GM13976 (cell line): ENCODE results near the gene SKIC3.

ENCODE experiments used
- DNase-seq: peaks from one replicate; pipeline ENCODE4 v3.0.0; 2012; ENCODE audit warnings: low spot score
- CTCF ChIP-seq: IDR thresholded peaks from 2 replicates; pipeline ENCODE4 v1.5.1; 2012; ENCODE audit warnings: borderline replicate concordance, mild to moderate bottlenecking; ENCODE audit not compliant: insufficient read depth; ENCODE audit errors: extremely low read depth, missing control alignments, control extremely low read depth
- in situ Hi-C: fragments of 300-500 bp; cut with MboI; formaldehyde crosslinking; loops from one replicate; pipeline ENCODE4 v1.12.0; 2022; ENCODE audit warnings: low sequenced_read_pairs, mixed read lengths, inconsistent platforms; ENCODE audit not compliant: unreplicated experiment

The SKIC3 gene

GRCh38 chr5:95583992-95584391, 29.2 kb upstream of the SKIC3 start:
- in situ Hi-C loops: no loop called here
- TF ChIP-seq CTCF: no peak
- DNase-seq: no peak

GRCh38 chr5:95581576-95581975, 26.8 kb upstream of the SKIC3 start:
- in situ Hi-C loops: no loop called here
- TF ChIP-seq CTCF: no peak
- DNase-seq: no peak

- no peak for DNase-seq
- no peak for TF ChIP-seq CTCF
- in situ Hi-C loops: no loop called here
Measured at GRCh38 chr5:95572016-95572415, 17.2 kb upstream of the SKIC3 start.

- DNase-seq: no peak
- no peak for TF ChIP-seq CTCF
- in situ Hi-C loops: no loop called here
Measured at GRCh38 chr5:95565280-95565920, 10.6 kb upstream of the SKIC3 start.

GRCh38 chr5:95564450-95564849, 9.7 kb upstream of the SKIC3 start:
- no peak for TF ChIP-seq CTCF
- no peak for DNase-seq
- in situ Hi-C loops: no loop called here

GRCh38 chr5:95563367-95563766, 8.6 kb upstream of the SKIC3 start:
- TF ChIP-seq CTCF: no peak
- in situ Hi-C loops: no loop called here
- DNase-seq: no peak

GRCh38 chr5:95562282-95562681, 7.5 kb upstream of the SKIC3 start:
- in situ Hi-C loops: no loop called here
- no peak for DNase-seq
- no peak for TF ChIP-seq CTCF
